NCI-H128 (cell line): Measurements from ENCODE around the gene FKRP.

Source experiments
- DNase-seq: peaks from one replicate; lab custom pipeline; 2025; ENCODE audit not compliant: unreplicated experiment; lab: John Stamatoyannopoulos, UW

The FKRP gene

DNA sequence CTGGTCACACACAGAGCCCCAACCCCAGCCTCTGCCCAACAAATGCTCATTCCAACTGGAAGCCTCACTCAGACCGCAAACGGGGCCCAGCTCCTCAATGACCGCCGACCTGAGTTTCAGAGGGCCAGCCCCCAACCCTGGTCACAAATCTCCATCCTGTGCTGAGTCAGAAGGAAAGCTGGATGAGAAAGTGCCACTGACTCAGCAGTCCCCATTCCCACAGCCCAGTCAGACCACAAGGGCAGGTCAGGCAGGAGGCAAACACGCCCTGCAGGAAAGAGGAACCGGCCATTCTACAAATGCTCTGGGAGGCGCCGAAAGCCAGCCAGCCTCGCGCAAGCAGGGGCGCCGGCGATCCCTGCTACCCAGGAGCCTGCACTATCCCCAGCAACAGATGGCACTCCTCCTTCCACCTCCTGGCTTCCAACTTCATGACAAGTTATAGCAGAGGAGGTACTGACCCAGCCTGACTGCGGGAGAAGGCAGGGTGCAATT is 14.8 kb upstream of the FKRP start:
- no peak for DNase-seq

DNA sequence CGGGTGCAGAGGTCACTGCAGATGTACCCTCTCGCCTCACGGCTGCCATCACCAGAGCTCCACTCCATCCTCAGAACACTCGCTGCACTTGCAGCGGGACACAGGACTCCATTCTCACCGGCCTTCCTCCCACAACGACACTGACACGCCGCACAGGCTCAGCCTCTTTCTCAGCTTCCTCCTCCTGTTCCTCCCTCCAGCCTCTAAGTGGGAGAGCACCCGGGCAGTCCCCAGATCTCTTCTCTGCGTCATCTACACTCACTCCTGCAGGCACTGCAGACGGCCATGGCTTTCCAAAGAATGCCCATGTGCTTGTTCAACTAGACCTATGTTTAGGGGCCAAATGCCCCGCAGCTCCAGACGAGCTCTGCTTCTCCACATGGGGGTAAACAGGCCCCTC is 14.3 kb upstream of the FKRP start:
- DNase-seq: no peak

DNA sequence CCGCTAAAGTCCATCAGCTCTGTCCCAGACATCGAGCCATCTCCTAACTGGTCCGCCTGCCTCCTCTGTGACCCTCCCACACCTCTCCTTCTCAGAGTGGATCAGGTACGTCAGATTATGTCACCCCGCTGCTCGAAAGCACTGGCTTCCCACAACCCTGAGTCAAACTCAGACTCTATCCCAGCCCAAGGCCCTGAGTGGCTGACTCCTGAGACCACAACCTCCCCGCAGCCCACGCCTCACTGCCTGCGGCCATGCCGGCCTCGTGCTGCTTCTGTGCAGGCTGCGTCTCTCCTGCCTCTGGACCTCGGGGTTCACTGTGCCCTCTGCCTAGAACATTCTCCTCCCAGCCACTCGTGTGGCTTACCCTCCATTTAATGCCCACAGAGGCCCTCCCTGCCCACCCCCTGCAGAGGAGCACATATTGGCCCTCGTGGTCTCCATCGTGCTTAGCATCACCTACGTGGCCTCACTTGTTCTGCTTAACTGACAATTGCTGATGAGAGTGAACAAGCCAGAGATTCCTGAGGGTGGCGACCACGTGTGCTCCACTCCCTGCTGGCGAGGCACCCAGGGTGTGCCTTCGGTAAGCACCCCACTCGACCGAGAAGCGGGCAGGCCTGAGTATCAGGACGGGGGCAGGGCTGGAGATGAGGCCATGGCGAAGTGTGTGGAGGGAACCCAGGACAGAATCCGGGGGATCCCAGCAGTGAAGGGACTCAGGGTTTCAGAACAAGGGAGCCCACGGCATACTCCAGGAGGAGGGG is 13.5 kb upstream of the FKRP start:
- no peak for DNase-seq

DNA sequence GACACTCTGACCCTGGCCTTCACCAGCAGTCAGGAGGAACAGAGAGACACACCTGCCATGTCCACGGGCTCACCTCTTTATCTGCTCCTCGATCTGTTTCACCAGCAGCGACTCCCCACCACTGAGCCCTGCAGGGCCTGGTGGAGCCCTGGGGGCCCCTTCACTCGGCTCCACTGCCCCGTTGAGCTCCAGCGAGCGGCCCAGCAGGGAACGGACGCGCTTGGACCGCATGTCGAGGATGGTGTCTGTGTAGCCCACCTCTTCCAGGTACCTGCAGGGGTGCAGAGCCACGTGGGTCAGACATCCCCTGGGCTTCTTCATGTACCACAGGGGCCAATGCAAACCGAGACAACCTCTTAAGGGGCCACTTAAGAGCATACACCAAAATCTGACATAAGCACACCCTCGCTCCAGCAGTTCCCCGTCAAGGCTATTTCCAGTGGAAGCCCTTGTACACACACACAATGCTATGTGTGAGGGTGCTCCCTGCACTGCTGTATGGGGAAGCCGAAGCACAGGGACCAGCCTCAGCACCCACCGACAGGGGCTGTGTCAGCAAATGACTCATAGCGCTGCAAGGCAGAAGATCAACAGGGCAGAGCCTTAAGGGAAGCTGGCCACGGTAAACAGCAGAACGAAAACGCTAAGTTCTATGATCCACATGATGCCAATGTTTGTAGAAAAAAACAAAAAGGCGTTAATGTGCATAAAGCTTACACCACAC is 12.7 kb upstream of the FKRP start:
- no peak for DNase-seq

DNA sequence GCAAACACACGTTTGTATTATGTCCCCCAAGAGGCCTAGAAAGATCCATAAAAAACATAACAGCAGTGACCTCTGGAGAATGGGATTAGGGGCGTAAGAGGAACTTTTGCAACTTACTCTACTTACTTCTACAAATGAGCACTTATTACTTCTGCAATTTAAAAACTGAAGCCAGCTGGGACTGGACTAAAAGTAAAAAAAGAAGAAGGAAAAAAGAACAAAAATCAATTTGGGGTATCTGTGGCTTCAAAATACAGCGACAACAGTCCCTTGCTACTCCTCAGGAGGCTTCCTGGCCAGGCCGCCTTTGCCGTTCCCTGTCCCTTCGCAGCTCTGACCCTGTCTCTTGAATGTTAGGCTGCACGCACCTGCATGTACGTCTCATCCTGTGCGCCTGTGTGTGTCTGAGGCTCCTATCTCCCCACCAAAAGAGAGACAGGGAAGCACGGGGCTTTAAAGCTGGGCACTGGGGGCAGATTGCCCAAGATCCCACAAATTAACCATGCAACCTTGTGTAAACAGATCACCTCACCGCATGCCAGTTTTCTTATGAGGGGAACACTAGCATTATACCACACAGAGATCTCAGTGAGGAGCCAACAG is 12.1 kb upstream of the FKRP start:
- no peak for DNase-seq

DNA sequence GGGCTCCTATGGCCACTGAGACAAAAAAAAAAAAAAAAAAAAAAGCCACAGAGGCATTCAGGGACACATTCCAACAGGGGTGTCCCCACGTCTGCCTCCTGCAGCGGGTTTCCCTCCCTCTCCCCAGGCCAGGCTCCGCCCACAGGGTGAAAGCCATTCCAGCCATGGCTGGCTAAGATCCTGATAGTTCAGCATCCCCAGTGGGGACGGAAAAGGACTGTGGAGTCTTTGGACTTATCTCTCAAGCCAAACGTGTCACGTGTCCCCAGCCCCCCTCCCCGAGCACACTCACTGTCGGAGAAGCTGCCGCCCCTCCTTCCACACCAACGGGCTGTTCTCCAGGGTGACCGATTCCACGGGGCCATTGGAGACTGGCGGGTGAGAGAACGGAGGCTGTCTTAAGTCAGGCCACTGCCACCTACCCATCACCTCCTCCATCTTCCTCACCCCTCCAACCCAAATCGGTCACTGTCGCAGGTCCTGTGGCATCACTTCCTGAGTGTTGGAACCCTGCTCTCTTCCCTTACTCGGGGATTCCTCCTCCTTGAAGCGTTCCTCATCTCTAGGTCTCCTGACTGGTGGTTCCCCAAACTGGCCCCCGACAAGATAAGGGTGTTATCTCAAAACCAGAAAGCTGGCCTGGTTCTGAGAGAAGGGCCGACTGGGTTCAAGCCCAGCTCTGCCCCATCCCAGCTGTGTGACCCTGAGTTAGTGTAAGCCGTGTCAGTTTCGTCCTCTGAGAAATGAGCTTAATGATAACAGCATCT is 9.1 kb upstream of the FKRP start:
- DNase-seq: no peak

DNA sequence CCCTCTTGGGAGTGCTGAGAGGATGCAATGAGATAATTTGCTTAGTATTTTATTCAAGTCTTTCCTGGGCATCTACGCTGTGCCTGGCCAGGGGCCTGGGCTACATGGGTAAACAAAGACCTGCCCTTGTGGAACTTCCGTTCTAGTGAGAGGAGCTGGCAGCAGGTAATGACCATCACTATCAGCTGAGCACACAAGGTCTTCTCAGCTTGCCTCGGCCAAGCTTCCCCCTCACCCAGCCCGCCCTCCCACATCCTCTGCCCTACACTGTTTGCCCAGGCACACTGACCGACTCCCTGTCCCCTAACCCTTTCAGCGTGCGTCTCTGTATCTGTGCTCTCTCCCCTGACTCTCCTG is 8.6 kb upstream of the FKRP start:
- DNase-seq: no peak

DNA sequence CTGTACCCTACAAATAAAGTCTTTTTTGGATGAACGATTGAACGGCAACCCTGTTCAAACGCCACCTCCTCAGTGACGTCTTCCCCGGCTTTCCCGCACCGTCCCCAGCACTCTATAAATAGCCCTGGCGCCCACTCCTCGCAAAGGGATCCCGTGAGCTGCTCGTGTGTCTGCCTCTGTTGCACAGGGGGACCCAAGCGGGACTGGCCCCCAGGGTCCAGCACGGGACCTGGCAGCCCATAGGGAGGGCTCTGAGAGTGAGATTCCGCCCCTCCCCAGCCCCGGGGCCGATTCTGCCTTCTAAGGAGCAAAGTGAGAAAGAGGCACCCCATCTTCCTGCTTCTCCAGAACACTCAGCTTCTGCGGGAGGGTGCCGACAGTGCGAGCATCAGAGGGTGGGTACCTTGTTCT is 8.1 kb upstream of the FKRP start:
- no peak for DNase-seq

DNA sequence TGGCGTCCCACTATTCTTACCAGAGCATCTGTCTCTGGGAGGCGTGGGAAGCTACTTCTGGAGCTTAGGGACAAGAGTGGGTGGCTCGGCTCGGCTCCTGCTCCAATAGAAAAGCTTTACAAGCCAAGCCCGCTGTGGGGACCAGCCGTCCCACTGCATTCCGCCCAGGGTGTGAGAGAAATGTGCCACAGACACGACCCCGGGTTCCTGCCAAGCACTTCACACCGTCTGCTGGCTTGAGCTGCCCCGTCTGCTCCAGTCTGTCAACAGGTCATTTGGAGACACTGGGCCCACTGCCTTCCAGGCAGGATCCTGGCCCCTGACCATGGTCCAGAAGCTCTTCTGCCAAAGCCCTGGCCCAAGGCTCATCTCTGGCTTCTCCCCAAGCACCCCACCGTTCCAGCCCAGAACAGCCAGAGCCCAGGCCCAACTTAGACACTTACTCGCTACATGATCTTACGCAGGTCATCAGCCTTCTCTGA is 6.5 kb upstream of the FKRP start:
- no peak for DNase-seq

DNA sequence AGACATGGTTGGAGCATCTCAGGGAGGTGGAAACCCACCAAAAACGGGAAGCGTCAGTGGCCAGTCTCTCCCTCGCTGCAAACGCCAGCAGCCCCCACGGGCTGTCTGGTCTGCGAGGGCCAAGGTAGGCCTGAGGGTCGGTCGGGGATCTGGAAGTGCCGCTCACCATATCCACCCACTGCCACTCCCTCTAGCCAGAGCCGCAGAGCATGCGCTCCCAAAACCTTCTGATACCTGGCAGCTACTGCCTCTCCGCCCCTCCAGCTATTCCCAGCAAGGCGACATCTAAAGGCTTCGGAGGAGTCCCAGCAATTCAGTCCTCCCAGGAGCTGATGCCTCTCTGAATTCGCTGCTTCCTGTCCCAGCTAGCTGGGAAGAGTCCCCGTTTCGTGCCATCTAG is 4.4 kb upstream of the FKRP start:
- no peak for DNase-seq

DNA sequence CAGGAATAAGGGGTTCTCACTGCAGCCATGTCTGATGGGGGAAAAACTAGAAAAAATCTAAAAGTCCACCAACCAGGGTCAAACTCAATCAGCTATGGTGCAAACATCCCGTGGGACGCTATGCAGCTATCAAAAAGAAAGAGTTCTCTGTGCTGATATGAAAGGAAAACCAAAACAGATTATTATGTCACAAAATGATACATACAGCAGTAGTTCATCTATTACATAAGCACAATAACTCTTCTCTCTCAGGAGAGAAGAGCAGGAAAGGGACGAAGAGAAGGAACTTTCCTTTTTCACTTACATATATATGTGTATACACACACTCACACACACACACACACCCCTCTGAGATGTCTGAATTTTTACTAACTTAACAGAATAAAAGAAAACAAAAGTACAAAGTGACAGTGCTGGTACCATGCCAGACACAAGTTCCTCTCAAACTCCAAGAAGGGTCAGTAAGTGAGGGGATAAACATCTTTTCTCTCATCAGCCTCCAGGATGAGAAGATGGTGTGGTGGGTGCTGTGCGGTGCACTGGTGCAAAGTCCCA is 2.9 kb upstream of the FKRP start:
- DNase-seq: no peak

DNA sequence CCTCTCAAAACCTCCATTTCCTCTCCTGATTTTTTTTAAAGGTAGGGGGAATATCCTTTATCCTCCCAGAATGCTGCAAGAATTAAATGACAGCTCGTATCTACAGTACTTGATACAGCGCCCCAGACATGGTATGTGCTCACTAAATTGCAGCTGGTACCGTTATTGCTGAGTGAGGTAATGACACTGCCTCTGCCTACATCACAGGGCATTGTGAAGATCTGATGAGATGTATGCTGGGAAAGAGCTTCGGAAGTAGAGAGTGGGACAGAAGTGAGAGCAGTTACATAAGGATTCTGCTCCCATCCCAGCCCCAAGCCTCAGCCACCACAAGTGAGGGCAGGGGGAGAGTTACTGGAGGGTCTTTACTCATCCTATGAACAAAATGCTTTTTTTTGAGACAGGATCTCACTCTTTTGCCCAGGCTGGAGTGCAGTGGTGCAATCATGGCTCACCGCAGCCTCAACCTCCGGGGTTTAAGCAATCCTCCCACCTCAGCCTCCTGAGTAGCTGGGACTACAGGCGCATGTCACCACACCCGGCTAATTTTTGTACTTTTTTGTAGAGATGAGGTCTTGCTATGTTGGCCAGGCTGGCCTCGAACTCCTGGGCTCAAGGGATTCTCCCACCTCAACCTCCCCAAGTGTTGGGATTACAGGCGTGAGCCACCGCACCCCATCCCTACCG is 1.7 kb upstream of the FKRP start:
- no peak for DNase-seq

DNA sequence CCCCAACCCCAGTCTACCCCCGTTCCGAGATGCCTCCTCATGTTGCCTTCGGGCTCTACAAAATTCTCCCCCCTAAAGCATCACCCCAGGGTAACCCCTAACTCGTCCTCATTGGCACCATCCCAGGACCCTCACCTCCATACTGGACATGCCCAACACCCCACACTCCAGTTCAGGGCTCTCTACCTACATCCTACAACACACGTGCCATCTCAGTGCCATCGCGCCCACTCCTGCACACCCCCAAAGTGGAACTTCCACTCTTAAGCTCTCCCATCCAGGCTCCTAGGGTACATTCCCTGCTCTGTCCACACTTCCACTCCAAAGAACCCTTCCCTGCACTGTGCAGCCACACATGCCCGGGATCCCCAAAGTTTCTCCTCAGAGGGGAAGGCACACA is 827 bp upstream of the FKRP start:
- no peak for DNase-seq

DNA sequence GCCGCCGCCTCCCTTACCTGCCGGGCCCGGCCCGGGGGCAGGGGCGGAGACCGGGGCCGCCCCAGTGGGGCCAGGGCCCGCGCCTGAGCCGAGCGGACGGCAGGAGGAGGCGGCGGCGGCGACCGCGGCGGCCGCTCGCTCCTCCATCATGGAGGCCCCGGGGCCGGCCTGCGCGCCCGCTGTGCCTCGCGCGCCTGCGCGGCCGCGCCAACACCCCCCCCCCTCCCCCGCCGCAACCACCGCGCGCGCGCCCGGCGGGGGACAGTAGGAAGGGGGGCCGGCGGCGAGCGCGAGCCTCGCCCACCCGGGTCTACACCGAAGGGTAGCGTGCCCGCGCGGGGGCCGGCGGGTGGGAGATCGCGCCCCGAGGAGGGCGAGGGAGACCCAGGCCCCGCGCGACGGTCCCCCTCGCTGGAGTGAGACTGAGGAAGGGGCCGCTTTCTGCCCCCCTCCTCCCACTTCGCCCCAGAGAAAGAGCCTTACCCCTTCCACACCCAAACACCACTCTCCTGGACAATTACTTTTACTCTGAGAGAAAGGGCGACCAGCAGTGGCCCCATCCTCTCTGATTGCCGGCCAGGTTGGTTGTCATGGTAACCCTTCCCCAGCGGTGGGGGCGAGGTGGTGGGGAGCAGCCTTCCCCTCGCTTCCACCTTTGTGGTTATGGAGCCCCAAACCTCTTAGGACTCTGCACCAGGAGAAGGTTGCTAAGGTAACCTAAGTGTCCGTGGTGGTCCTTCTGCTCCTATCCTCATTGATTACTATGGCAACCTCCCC is 612 bp downstream of the FKRP start, which contains the start of gene STRN4:
Gene STRN4 (minus strand): TSS at position 170 of the 777 bp plus-strand sequence. CDS start 20 bp downstream, at position 150.
- peak; percentile 54 for DNase-seq

DNA sequence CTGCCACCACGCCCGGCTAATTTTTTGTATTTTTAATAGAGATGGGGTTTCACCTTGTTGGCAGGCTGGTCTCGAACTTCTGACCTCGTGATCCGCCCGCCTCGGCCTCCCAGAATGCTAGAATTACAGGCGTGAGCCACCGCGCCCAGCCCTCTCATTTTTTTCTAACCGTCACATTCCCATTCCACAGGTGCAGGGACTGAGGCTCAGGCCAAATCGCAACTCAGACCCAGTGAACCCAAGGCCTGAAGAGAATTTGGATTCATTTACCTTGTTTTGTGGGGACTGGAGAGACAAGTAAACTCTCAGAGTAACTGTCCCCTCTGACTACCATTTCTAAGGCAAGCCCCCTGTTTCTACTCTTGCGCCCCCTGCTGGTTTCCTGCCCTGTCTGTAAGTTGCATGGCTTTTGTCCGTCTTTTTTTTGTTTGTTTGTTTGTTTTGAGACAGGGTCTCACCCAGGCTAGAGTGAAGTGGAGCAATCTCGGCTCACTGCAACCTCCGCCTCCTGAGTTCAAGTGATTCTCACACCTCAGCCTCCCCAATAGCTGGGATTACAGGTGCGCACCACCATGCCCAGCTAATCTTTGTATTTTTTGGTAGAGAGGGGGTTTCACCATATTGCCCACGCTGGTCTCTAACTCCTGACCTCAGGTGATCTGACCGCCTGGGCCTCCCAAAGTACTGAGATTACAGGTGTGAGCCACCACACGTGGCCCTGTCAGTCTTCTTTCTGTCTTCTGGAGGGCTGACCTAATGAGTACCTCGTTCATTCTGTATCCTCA is 2.7 kb downstream of the FKRP start:
- no peak for DNase-seq

DNA sequence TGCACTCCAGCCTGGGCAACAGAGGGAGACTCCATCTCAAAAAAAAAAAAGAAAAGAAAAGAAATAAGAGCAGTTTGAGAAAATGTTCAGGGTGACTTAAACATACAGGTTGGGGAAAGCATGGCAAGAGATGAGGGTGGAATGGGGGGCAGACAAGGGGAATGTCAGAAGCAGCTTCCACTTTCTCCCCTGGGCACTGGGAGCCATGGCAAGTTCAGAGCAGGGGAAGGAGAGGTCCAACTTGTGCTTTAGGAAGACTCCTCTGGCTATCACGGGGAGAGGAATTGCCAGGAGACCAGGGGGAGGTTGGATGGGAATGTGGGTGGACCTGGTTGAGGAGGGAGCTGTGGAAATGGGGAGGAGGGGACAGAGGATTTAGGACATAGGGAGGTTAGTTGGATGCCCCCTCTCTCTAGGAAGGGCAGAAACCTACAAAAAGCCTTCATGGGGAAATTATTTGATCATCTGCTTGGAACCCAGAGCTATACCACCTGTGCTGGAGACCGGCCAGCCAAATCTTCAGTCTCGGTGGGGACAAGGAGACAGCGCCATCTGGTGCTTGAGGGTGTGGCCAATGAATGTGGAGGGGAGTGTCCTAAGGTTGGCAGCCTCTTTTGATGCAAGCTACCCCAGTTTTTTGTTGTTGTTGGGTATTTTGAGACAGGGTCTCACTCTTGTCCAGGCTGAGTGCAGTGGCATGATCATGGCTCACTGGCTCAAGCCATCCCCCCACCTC is 7.7 kb downstream of the FKRP start:
- DNase-seq: peak; percentile 62

DNA sequence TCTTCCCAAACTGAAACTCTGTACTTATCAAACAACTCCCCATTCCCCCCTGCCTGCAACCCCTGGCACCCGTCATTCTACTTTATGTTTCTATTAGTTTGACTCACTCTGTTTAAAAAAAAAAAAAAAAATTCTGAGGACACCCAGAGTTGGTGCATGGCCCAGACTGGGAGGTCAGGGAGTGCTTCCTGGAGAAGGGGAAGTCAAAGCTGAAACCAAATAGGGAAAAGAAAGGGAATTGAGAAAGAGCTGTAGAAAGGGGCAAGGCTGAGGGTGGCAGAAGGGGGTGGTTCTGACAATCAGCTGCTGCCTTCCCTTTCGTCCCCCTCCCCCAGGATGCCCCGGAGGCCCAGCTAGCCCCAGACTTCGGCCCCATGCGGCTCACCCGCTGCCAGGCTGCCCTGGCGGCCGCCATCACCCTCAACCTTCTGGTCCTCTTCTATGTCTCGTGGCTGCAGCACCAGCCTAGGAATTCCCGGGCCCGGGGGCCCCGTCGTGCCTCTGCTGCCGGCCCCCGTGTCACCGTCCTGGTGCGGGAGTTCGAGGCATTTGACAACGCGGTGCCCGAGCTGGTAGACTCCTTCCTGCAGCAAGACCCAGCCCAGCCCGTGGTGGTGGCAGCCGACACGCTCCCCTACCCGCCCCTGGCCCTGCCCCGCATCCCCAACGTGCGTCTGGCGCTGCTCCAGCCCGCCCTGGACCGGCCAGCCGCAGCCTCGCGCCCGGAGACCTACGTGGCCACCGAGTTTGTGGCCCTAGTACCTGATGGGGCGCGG is 9.4 kb downstream of the FKRP start:
- DNase-seq: no peak
